Smooth muscle cell (in vitro differentiated cells): Measurements from ENCODE around the gene STMN1. TPM values are rescaled to one million over a fixed set of nuclear protein-coding genes. Genes with fewer than 3 reads are reported as not detected.

ENCODE experiments used
- DNase-seq: peaks from one replicate; lab custom pipeline; 2025; ENCODE audit not compliant: unreplicated experiment; lab: John Stamatoyannopoulos, UW
- H2AFZ ChIP-seq: fragments of 200-600 bp; sonication (generic); 2 replicates; pipeline ENCODE4 v1.6.0; 2016; ENCODE audit warnings: antibody characterized with exemption, low read depth, mild to moderate bottlenecking
- H3F3A ChIP-seq: fragments of 200-600 bp; sonication (generic); 2 replicates; pipeline ENCODE4 v1.6.0; 2017; ENCODE audit warnings: antibody characterized with exemption, low read depth
- H3K27ac ChIP-seq: fragments of 200-600 bp; sonication (generic); 2 replicates; pipeline ENCODE4 v1.5.1; 2016; ENCODE audit warnings: low read depth, mild to moderate bottlenecking
- H3K27me3 ChIP-seq: fragments of 200-600 bp; sonication (generic); 2 replicates; pipeline ENCODE4 v1.6.1; 2016; ENCODE audit warnings: low read depth, mild to moderate bottlenecking
- H3K36me3 ChIP-seq: fragments of 200-600 bp; sonication (generic); 2 replicates; pipeline ENCODE4 v1.5.1; 2016; ENCODE audit warnings: low read depth
- H3K4me1 ChIP-seq: fragments of 200-600 bp; sonication (generic); 2 replicates; pipeline ENCODE4 v1.5.1; 2016; ENCODE audit warnings: low read depth
- H3K4me2 ChIP-seq: fragments of 200-600 bp; sonication (generic); 2 replicates; pipeline ENCODE4 v1.6.0; 2016; ENCODE audit warnings: mild to moderate bottlenecking
- H3K4me3 ChIP-seq: fragments of 200-600 bp; sonication (generic); 2 replicates; pipeline ENCODE4 v1.5.1; 2016; ENCODE audit warnings: mild to moderate bottlenecking
- H3K79me2 ChIP-seq: fragments of 200-600 bp; sonication (generic); 2 replicates; pipeline ENCODE4 v1.6.0; 2016; ENCODE audit warnings: low read depth, mild to moderate bottlenecking
- H3K9ac ChIP-seq: fragments of 200-600 bp; sonication (generic); 2 replicates; pipeline ENCODE4 v1.6.0; 2016; ENCODE audit warnings: low read depth
- H3K9me3 ChIP-seq: fragments of 200-600 bp; sonication (generic); replicated peaks from 2 replicates; pipeline ENCODE4 v1.5.1; 2016; ENCODE audit warnings: low read depth
- H4K20me1 ChIP-seq: fragments of 200-600 bp; sonication (generic); 2 replicates; pipeline ENCODE4 v1.6.0; 2016; ENCODE audit warnings: low read depth
- CTCF ChIP-seq: fragments of 200-600 bp; sonication (generic); IDR thresholded peaks from 2 replicates; pipeline ENCODE4 v1.5.1; 2017; ENCODE audit warnings: borderline replicate concordance, mild to moderate bottlenecking, antibody characterized with exemption; ENCODE audit not compliant: insufficient read depth, poor library complexity, severe bottlenecking
- WGBS: methylation state at CpG from one replicate; pipeline ENCODE4 v1.1.7; 2016; ENCODE audit warnings: low lambda C conversion rate; 5-methylcytosine and 5-hydroxymethylcytosine counted together
- polyA plus RNA-seq: library from polyadenylated mRNA; unstranded; fragments of >200 nt; fragmentation: Nextera tagmentation; extraction: Ambion mirVana; gene quantifications from 2 replicates; pipeline ENCODE4 v1.2.1, GENCODE V29; 2016
- total RNA-seq: library from RNA; depleted of rRNA; stranded (reverse); fragments of >200 nt; gene quantifications from 2 replicates; pipeline ENCODE4 v1.2.3, GENCODE V29; 2014

The STMN1 gene
- total and polyA plus RNA-seq, 2 experiments from 2014 or later, result 115 to 331 TPM

GRCh38 chr1:25907601-25908000 lies 1.4 kb upstream of the STMN1 start:
- Histone ChIP-seq H3K4me2 (no peak overlapping the region), H3K27me3 (no peaks in the 10 kb centered on the region), H2AFZ (no peak overlapping the region), H3K9me3 (no peaks in the 10 kb centered on the region), H4K20me1 (peaks cover 22% of the 10 kb centered on the region), H3K9ac (no peak overlapping the region), H3K27ac (no peak overlapping the region), H3K36me3 (no peaks in the 10 kb centered on the region), H3K4me1 (peaks cover 14% of the 10 kb centered on the region), H3F3A (peaks cover 8% of the 10 kb centered on the region), H3K79me2 (peaks cover 26% of the 10 kb centered on the region), H3K4me3 (no peak overlapping the region)
- TF ChIP-seq CTCF, result no peak
- no peak for DNase-seq
- 96% methylated on average over 6 of the region's 6 CpGs for WGBS

GRCh38 chr1:25906644-25907300 lies 553 bp upstream of the STMN1 start:
- no peak for TF ChIP-seq CTCF
- Histone ChIP-seq H3K27me3 (no peaks in the 10 kb centered on the region), H3K4me2 (peak overlapping the region; percentile 95), H3K79me2 (peaks cover 26% of the 10 kb centered on the region), H3F3A (peaks cover 6% of the 10 kb centered on the region), H2AFZ (no peak overlapping the region), H4K20me1 (peaks cover 25% of the 10 kb centered on the region), H3K27ac (no peak overlapping the region), H3K4me3 (peak overlapping the region; percentile 78), H3K4me1 (peaks cover 14% of the 10 kb centered on the region), H3K9me3 (no peaks in the 10 kb centered on the region), H3K36me3 (no peaks in the 10 kb centered on the region), H3K9ac (no peak overlapping the region)
- no peak for DNase-seq
- WGBS, result 29% methylated on average over 21 of the region's 34 CpGs

GRCh38 chr1:25904943-25905679 lies 1.1 kb downstream of the STMN1 start:
- no peaks in the 10 kb centered on the region for H3K9me3 ChIP-seq
- peaks cover 6% of the 10 kb centered on the region for H3F3A ChIP-seq
- peak overlapping the region; percentile 78 for H3K4me3 ChIP-seq
- peaks cover 26% of the 10 kb centered on the region for H3K79me2 ChIP-seq
- WGBS, result 4% methylated on average over 18 of the region's 34 CpGs
- DNase-seq, result peak; percentile 83
- H3K4me1 ChIP-seq, result peaks cover 17% of the 10 kb centered on the region
- H3K9ac ChIP-seq, result peak overlapping the region; percentile 69
- H3K4me2 ChIP-seq, result peak overlapping the region; percentile 95
- peaks cover 25% of the 10 kb centered on the region for H4K20me1 ChIP-seq
- no peak overlapping the region for H3K27ac ChIP-seq
- TF ChIP-seq CTCF, result no peak
- H3K36me3 ChIP-seq, result no peaks in the 10 kb centered on the region
- no peaks in the 10 kb centered on the region for H3K27me3 ChIP-seq
- H2AFZ ChIP-seq, result peak overlapping the region; percentile 80

GRCh38 chr1:25903986-25904385 lies 2.2 kb downstream of the STMN1 start:
- no peak overlapping the region for H2AFZ ChIP-seq

More at GRCh38 chr1:25903986-25904385, 2.2 kb downstream of the STMN1 start:
- DNase-seq, result no peak
- no peak for TF ChIP-seq CTCF
- Histone ChIP-seq H3K27ac (no peak overlapping the region), H3K9me3 (no peaks in the 10 kb centered on the region), H3K79me2 (peaks cover 31% of the 10 kb centered on the region), H3K9ac (no peak overlapping the region), H3K4me3 (peak overlapping the region; percentile 78), H3K4me1 (peaks cover 17% of the 10 kb centered on the region), H3K36me3 (no peaks in the 10 kb centered on the region), H4K20me1 (peaks cover 25% of the 10 kb centered on the region), H3K27me3 (no peaks in the 10 kb centered on the region), H3F3A (peaks cover 6% of the 10 kb centered on the region), H3K4me2 (peak overlapping the region; percentile 95)
- 87% methylated on average over 3 of the region's 3 CpGs for WGBS
